ENCODE data around the gene AHDC1.

AHDC1 gene

DNA sequence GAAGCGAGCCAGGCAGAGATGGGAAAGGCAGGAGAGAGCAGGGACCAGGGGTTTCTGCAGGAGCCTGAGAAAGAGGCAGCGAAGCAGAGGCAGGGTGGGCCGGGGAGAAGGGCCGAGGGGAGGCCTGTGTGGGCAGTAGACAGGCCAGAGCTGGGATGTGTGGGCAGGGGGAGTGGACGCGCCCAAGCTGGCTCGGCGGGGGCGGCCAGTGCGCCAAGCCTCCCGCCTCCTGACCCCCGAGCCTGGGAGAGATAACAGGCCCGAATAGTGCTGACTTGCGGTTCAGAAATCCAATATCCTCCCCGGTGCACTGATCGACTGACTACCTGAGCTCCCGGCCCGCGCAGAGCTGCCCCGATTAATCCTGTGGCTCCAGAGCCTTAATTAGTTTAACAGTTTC is 41.9 kb downstream of the AHDC1 start:
- TF ChIP-seq, protein P1, sequence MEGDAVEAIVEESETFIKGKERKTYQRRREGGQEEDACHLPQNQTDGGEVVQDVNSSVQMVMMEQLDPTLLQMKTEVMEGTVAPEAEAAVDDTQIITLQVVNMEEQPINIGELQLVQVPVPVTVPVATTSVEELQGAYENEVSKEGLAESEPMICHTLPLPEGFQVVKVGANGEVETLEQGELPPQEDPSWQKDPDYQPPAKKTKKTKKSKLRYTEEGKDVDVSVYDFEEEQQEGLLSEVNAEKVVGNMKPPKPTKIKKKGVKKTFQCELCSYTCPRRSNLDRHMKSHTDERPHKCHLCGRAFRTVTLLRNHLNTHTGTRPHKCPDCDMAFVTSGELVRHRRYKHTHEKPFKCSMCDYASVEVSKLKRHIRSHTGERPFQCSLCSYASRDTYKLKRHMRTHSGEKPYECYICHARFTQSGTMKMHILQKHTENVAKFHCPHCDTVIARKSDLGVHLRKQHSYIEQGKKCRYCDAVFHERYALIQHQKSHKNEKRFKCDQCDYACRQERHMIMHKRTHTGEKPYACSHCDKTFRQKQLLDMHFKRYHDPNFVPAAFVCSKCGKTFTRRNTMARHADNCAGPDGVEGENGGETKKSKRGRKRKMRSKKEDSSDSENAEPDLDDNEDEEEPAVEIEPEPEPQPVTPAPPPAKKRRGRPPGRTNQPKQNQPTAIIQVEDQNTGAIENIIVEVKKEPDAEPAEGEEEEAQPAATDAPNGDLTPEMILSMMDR (conservative IDR thresholded peaks at IDR 0.05) = no peak
- H3K27ac ChIP-seq = no peak overlapping the region

DNA sequence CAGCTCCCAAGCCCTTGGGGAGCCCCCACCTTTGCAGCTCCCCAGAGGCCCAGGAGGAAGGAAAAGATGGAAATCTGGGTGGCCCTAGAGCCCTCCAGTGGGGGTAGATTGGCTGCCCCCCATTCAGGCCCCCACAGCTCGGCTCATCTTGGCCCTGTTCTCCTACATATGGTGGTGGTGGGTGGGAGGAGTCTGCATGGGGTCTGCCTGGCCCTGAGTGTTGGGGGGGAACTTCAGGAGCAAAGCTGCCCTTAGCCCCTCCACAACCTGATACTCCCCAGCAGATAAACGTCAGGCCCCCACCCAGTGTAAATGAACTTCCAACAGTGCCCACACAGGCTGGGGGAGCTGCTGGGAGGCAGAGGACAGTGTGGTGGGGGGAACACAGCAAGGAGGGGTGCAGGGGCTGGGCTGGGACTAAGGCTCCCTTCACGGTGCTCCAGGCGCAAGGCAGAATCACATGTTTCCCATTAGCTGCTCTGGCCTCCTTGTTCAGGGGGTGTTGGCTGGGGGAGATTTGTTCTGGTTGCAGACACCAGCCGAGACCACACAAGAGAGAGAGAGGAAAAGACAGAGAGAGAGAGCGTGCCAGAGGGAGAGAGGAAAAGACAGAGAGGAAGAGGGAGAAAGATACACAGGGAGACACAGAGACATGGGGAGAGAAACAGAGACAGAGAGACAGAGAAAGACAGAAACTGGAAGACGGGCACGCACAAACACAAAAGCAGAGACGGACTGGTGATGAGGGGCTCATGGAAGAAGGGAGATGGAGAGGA is 42.6 kb downstream of the AHDC1 start:
- H3K27ac ChIP-seq = no peak overlapping the region
- TF ChIP-seq, protein P1 (conservative IDR thresholded peaks at IDR 0.05) = no peak

DNA sequence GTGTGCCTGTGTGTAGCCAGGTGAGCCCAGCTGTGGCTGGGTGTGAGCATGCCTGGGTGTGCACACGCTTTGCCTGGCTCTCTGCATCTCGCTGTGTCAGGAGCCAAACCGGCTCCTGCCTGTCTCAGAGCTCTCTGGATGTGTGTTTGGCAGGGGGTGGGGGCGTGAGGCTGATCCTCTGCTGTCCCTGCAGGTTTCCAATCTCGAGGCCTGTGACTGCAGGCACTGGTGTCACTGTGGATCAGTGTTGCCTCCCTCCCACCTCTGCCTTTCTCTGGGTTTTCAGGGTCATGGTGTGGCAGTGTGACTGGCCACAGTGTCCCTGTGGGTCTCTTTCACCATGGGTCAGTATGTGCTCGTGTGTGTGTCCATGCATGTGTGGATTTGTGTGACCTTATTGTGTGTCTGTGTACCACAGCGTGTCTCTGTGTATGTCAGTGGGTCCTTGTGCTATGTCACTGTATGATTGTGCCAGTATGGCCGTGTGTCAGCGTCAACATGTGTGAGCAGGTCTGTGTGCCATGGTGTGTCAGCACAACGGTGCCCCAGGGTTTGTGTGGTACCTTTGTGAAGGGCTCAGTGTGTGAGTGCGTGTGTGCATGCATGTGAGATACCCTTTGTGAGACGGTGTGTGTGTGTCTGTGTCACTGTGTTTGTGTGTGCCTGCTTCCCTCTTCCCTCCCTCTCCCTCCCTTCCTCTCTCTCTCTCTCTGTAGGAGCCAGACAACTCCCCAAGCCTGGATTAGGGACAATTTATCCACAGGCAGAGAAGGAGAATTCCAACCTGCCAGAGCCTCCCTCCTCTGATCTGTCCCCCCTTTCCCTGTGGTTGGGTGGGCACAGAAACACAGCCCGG is 43.4 kb downstream of the AHDC1 start:
- peak overlapping the region; percentile 24; the same call in 1 of the 2 replicates for H3K27ac ChIP-seq
- TF ChIP-seq, protein P1 (conservative IDR thresholded peaks at IDR 0.05) = no peak

DNA sequence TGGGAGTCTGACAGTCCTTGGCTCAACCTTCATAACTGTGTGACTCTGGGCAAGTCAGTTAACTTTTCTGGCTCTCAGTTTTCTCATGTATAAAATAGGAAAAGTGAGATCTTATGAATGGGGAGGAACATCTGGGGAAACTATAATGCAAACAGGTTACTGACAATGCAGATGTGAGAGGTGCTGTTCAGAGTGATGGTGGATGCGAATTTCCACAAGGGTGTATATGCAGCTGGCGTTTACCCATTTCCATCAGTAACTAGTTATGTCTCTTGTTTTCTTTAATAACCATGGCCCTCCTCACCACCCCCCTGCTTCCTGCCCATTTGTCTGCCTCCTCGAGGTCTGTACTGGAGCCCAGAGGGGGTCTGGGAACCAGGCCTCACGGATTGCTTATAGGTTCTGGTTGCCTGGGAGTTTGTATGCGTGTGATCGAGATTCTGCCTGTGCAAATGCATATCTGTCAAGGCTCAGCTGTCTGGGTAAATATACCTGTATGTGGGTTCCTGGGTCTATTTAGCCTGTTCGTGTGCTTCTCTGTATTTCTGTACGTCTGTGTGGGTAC is 44.4 kb downstream of the AHDC1 start:
- H3K27ac ChIP-seq = peak overlapping the region; percentile 24; the same call in 1 of the 2 replicates
- TF ChIP-seq, protein P1 (conservative IDR thresholded peaks at IDR 0.05) = no peak

DNA sequence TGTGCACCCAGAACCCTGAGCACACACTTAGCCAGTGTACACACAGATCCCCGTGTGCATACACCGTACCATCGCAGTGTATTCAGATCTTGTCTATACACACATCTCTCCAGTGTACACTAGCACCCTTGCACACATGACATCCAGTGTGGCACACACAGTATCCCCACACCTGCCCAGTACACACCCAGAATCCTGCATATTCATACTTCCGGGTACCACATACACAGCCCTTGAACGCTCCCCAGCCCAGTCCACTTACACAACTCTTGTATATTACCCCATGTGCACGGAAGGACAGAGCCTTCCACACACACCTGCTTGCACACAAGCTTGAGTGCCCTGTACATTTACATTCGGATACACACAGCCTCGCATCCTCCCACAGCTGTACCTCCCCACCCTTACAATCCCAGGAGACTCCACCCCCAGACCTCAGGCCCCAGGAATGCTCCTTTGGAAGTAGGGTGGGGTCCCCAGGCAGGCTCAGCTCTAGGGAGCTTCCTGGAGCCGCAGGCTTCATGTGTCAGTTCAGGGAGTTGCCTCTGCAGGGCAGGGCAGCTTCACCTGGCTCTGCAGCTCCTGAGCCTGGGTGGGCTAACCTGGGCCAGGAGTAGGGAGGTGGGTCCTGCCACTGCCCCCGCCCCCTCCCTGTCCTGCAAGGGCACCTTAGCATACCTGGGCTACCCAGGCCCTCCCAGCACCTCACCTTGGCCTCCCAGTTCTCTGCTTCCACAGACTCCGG is 46.2 kb downstream of the AHDC1 start:
- H3K27ac ChIP-seq = 0 out of 2 replicates have a peak overlapping the region, but pooled peaks have one; percentile 8
- TF ChIP-seq, protein P1 (conservative IDR thresholded peaks at IDR 0.05) = no peak

DNA sequence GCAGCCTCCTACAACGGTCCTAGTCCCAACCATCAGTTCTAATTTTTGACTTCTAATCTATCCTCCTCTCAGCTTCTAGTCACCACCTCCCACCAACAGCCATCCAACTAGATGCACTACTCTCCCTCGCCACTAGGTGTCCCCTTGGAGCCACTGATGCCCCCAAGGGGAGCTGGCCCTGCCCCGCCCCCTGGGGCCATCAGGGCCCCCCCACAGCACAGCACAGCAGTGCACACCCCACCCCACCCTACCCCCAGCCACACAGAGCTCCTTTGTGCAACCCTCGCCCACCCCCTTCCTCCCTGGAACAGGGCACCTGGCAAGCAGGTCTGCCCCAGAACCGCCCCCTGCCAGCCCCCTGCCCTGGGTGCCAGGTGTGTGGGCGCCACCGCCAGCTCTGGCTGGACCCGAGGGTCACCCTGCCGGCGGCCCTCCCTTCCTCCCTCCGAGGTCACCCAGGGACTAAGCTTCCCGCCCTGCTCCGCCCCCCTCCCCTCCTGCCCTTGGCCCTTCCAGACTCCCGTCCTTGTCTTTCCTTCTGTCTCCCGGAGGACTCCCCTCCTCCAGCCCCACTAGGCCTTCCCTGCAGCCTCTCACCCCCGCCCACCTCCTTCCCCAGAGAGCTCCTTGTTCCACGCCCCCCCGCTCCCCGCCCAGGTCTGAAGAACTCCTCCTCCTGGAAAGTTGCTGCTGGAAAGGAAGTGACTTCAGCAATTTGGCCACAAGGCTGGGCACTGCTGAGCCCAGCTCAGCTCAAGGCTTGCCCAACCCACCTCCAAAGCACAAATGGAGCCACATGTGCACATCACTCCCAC is 47.0 kb downstream of the AHDC1 start:
- TF ChIP-seq, protein P1 (conservative IDR thresholded peaks at IDR 0.05) = peak; percentile 84
- 0 out of 2 replicates have a peak overlapping the region, but pooled peaks have one; percentile 8 for H3K27ac ChIP-seq
